H9 (cell line): ENCODE results near the gene B3GNT3. TPM values are rescaled to one million over a fixed set of nuclear protein-coding genes. Genes with fewer than 3 reads are reported as not detected.

Experiments
- DNase-seq: peaks from one replicate; pipeline ENCODE4 v3.0.0-alpha.2; 2017
- H2AFZ ChIP-seq: one replicate; pipeline ENCODE4 v1.6.1; 2013; ENCODE audit warnings: mild to moderate bottlenecking, low read length, control low read depth, moderate library complexity
- H2AK5ac ChIP-seq: 2 replicates; pipeline ENCODE4 v1.6.1; 2013; ENCODE audit warnings: low read length, control low read depth, mixed read lengths; ENCODE audit not compliant: insufficient read length
- H2BK120ac ChIP-seq: one replicate; pipeline ENCODE4 v1.6.1; 2013; ENCODE audit warnings: low read depth, mild to moderate bottlenecking, low read length, control low read depth, inconsistent platforms; ENCODE audit not compliant: poor library complexity, severe bottlenecking
- H2BK12ac ChIP-seq: 2 replicates; pipeline ENCODE4 v1.6.1; 2013; ENCODE audit warnings: low read length, control low read depth, mixed read lengths, low read depth; ENCODE audit not compliant: insufficient read length
- H2BK15ac ChIP-seq: 2 replicates; pipeline ENCODE4 v1.6.1; 2013; ENCODE audit warnings: low read depth, low read length, control low read depth
- H2BK20ac ChIP-seq: one replicate; pipeline ENCODE4 v1.6.1; 2013; ENCODE audit warnings: low read depth, mild to moderate bottlenecking, low read length, control low read depth, inconsistent platforms; ENCODE audit not compliant: poor library complexity, severe bottlenecking
- H2BK5ac ChIP-seq: 2 replicates; pipeline ENCODE4 v1.6.1; 2013; ENCODE audit warnings: low read length, control low read depth, mixed read lengths; ENCODE audit not compliant: insufficient read length
- H3K14ac ChIP-seq: 2 replicates; pipeline ENCODE4 v1.6.1; 2013; ENCODE audit warnings: low read length, control low read depth; ENCODE audit not compliant: insufficient read depth
- H3K18ac ChIP-seq: 2 replicates; pipeline ENCODE4 v1.6.1; 2013; ENCODE audit warnings: low read depth, mild to moderate bottlenecking, mixed read lengths, low read length, control low read depth; ENCODE audit not compliant: insufficient read length
- H3K23ac ChIP-seq: 2 replicates; pipeline ENCODE4 v1.6.1; 2013; ENCODE audit warnings: low read length, control low read depth, mixed read lengths, low read depth; ENCODE audit not compliant: insufficient read length
- H3K23me2 ChIP-seq: 2 replicates; pipeline ENCODE4 v1.6.1; 2013; ENCODE audit warnings: low read depth, mild to moderate bottlenecking, mixed read lengths, low read length, control low read depth; ENCODE audit not compliant: insufficient read length, poor library complexity, severe bottlenecking
- H3K27ac ChIP-seq: 2 replicates; pipeline ENCODE4 v1.5.1; 2013; ENCODE audit warnings: low read length, control low read depth, mixed read lengths, low read depth; ENCODE audit not compliant: insufficient read length
- H3K27me3 ChIP-seq: 2 replicates; pipeline ENCODE4 v1.6.1; 2013; ENCODE audit warnings: low read length, control low read depth, inconsistent platforms; ENCODE audit not compliant: insufficient read depth
- H3K4ac ChIP-seq: 2 replicates; pipeline ENCODE4 v1.6.1; 2013; ENCODE audit warnings: low read depth, mild to moderate bottlenecking, control low read depth, inconsistent platforms, low read length, moderate library complexity
- H3K4me1 ChIP-seq: 2 replicates; pipeline ENCODE4 v1.6.1; 2013; ENCODE audit warnings: low read length, control low read depth, inconsistent platforms; ENCODE audit not compliant: insufficient read depth
- H3K4me2 ChIP-seq: 2 replicates; pipeline ENCODE4 v1.6.1; 2013; ENCODE audit warnings: low read length, control low read depth, mixed read lengths; ENCODE audit not compliant: insufficient read length, insufficient read depth
- H3K56ac ChIP-seq: 2 replicates; pipeline ENCODE4 v1.6.1; 2013; ENCODE audit warnings: low read depth, mild to moderate bottlenecking, mixed read lengths, low read length, control low read depth; ENCODE audit not compliant: insufficient read length
- H3K79me1 ChIP-seq: 2 replicates; pipeline ENCODE4 v1.6.1; 2013; ENCODE audit warnings: low read depth, mild to moderate bottlenecking, moderate library complexity, low read length, control low read depth, inconsistent platforms; ENCODE audit not compliant: insufficient read depth, poor library complexity, severe bottlenecking
- H3K79me2 ChIP-seq: 2 replicates; pipeline ENCODE4 v1.6.1; 2013; ENCODE audit warnings: low read length, control low read depth, inconsistent platforms; ENCODE audit not compliant: insufficient read depth
- H3K9ac ChIP-seq: 2 replicates; pipeline ENCODE4 v1.6.1; 2013; ENCODE audit warnings: low read length, control low read depth, mixed read lengths; ENCODE audit not compliant: insufficient read length; ENCODE audit errors: extremely low read depth
- H3K9me3 ChIP-seq: one replicate; pipeline ENCODE4 v1.6.1; 2013; ENCODE audit warnings: low read depth, low read length, inconsistent platforms; ENCODE audit not compliant: control insufficient read depth
- H3T11ph ChIP-seq: one replicate; pipeline ENCODE4 v1.6.1; 2013; ENCODE audit warnings: mild to moderate bottlenecking, low read length, control low read depth, inconsistent platforms
- H4K20me1 ChIP-seq: one replicate; pipeline ENCODE4 v1.6.1; 2013; ENCODE audit not compliant: control insufficient read depth, insufficient read length, insufficient read depth
- H4K5ac ChIP-seq: 2 replicates; pipeline ENCODE4 v1.6.1; 2013; ENCODE audit warnings: low read depth, mild to moderate bottlenecking, mixed read lengths, low read length, control low read depth; ENCODE audit not compliant: insufficient read length
- H4K8ac ChIP-seq: replicated peaks from 2 replicates; pipeline ENCODE4 v1.6.1; 2013; ENCODE audit warnings: low read length, control low read depth, mixed read lengths, low read depth; ENCODE audit not compliant: insufficient read length
- H4K91ac ChIP-seq: 2 replicates; pipeline ENCODE4 v1.6.1; 2013; ENCODE audit warnings: low read depth, mild to moderate bottlenecking, moderate library complexity, mixed read lengths, low read length, control low read depth; ENCODE audit not compliant: insufficient read length
- H3K27ac Mint-ChIP-seq, 3 experiments: 2 replicates in 2 of 3; 3 replicates in 1 of 3; pipeline ENCODE4 v1.8.0; 2020 to 2021; ENCODE audit warnings: mixed read lengths in 3 of 3, mild to moderate bottlenecking in 1 of 3, moderate library complexity in 1 of 3
- H3K27me3 Mint-ChIP-seq: 2 replicates; pipeline ENCODE4 v1.8.0; 2021; ENCODE audit warnings: low read depth, mild to moderate bottlenecking, moderate library complexity, mixed read lengths
- H3K36me3 Mint-ChIP-seq, 3 experiments: 2 replicates in 2 of 3; 3 replicates in 1 of 3; pipeline ENCODE4 v1.8.0; 2020 to 2021; ENCODE audit warnings: low read depth in 3 of 3, mixed read lengths in 3 of 3; ENCODE audit not compliant: insufficient read depth in 1 of 3
- H3K4me1 Mint-ChIP-seq, 2 experiments: 2 replicates each; pipeline ENCODE4 v1.8.0; 2020; ENCODE audit warnings: mixed read lengths in 2 of 2
- H3K4me3 Mint-ChIP-seq, 2 experiments: 2 replicates in 1 of 2; 3 replicates in 1 of 2; pipeline ENCODE4 v1.8.0; 2020 to 2021; ENCODE audit warnings: mild to moderate bottlenecking in 2 of 2, mixed read lengths in 2 of 2, moderate library complexity in 1 of 2
- H3K9me3 Mint-ChIP-seq, 2 experiments: 2 replicates in 1 of 2; 3 replicates in 1 of 2; pipeline ENCODE4 v1.8.0; 2020; ENCODE audit warnings: mild to moderate bottlenecking in 2 of 2, mixed read lengths in 2 of 2, moderate library complexity in 1 of 2
- CTCF ChIP-seq: fragments of 200-600 bp; sonication (generic); conservative IDR thresholded peaks from 3 replicates; pipeline ENCODE4 v1.8.0; 2021; ENCODE audit warnings: antibody characterized with exemption, mild to moderate bottlenecking
- WGBS: extraction: QIAGEN DNeasy Blood & Tissue Kit; methylation state at CpG from one replicate; pipeline ENCODE4 v1.1.7; 2013; ENCODE audit warnings: missing lambda C conversion rate, low lambda C conversion rate, mixed read lengths; ENCODE audit not compliant: insufficient read length; ENCODE audit errors: extremely low coverage; 5-methylcytosine and 5-hydroxymethylcytosine counted together
- total RNA-seq: library from RNA; stranded (reverse); gene quantifications from 2 replicates; pipeline ENCODE4 v1.2.1, GENCODE V29; 2021

Gene B3GNT3
- total RNA-seq, 1 experiment from 2014 or later, result 0.96 TPM

DNA sequence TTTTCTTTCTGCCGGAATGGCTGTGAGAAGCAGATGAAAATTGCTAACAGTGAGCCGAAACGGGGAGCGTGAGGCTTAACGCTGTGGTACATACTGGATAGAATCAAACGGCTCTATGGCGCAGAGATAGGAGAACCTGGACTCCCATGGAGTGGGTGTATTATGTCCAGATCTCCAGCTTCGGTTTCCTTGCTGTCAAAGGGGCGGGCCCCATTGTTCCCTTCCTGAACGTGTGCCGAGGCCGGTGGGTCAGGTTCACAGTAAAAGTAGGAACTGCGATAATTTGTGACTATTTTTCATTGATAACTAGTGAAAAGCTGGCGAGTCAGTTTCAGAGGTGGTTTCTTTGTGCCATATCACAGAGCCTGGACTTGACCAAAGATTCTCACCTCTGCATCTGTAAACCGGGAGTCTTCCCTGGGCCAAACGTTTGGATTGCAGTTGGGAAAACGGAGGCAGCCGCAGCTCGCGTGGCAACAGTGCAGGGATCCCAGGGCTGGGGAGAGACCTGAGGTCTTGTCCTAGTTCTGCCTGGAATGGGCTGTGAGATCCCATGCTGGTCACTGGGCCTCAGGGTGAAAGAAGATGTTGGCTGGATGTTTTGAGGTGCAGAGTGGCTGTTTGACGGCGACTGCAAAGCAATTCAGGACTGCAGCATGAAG lies 65.5 kb downstream of the B3GNT3 start:
- Histone ChIP-seq H3K79me1 (peaks cover 7% of the 10 kb centered on the region), H3K9me3 (no peaks in the 10 kb centered on the region), H4K91ac (no peak overlapping the region), H3K23ac (no peak overlapping the region), H3K27ac (peak overlapping the region; percentile 37), H3K9ac (peak overlapping the region; percentile 99), H2AFZ (no peak overlapping the region), H3K23me2 (peaks cover 4% of the 10 kb centered on the region), H2AK5ac (no peak overlapping the region), H3K4ac (peak overlapping the region; percentile 13; the same call in 1 of the 2 replicates), H3K18ac (peak overlapping the region; percentile 71), H3K79me2 (peaks cover 16% of the 10 kb centered on the region; the same call in 1 of the 2 replicates), H3K56ac (no peak overlapping the region), H2BK15ac (no peak overlapping the region), H3K4me1 (no peaks in the 10 kb centered on the region), H3K27me3 (no peaks in the 10 kb centered on the region), H3K14ac (peak overlapping the region; percentile 91), H2BK12ac (no peak overlapping the region), H3K4me2 (peak overlapping the region; percentile 100), H2BK120ac (no peak overlapping the region), H4K8ac (no peak overlapping the region), H4K5ac (no peak overlapping the region), H2BK20ac (no peak overlapping the region), H2BK5ac (no peak overlapping the region), H4K20me1 (no peaks in the 10 kb centered on the region), H3T11ph (no peak overlapping the region)
- Mint-ChIP-seq H3K4me3 (peak overlapping the region; percentile 99 to 100), H3K27me3 (peaks cover 2% of the 10 kb centered on the region), H3K27ac (peak overlapping the region; percentile 96 to 99 (median 97); a peak in 6 of 7 replicates), H3K4me1 (peaks cover 13 to 26% of the 10 kb centered on the region in 2 experiments), H3K36me3 (peaks cover 40 to 60% (median 50%) of the 10 kb centered on the region in 3 experiments), H3K9me3 (peaks cover 0 to 2% of the 10 kb centered on the region in 2 experiments; a peak in 2 of 5 replicates)
- DNase-seq, result no peak
- no peak for TF ChIP-seq CTCF
- WGBS, result no CpG with 5 or more reads among the region's 22 CpGs
